Mesothelial cell of epicardium (in vitro differentiated cells): ENCODE results near the gene NPW. TPM values are rescaled to one million over a fixed set of nuclear protein-coding genes. Genes with fewer than 3 reads are reported as not detected.

ENCODE experiments used
- DNase-seq, 2 experiments: peaks; one replicate each; pipeline ENCODE4 v3.0.0; 2021; ENCODE audit warnings: low spot score in 2 of 2; ENCODE audit not compliant: unreplicated experiment in 2 of 2
- H3K27ac Mint-ChIP-seq: 2 replicates; pipeline ENCODE4 v1.8.0; 2021; ENCODE audit warnings: mixed read lengths
- H3K27me3 Mint-ChIP-seq: 2 replicates; pipeline ENCODE4 v1.8.0; 2021; ENCODE audit warnings: low read depth, mixed read lengths
- H3K36me3 Mint-ChIP-seq: 2 replicates; pipeline ENCODE4 v1.8.0; 2021; ENCODE audit warnings: mixed read lengths
- H3K4me1 Mint-ChIP-seq: 2 replicates; pipeline ENCODE4 v1.8.0; 2021; ENCODE audit warnings: mixed read lengths
- H3K4me3 Mint-ChIP-seq: 2 replicates; pipeline ENCODE4 v1.8.0; 2021; ENCODE audit warnings: mild to moderate bottlenecking, moderate library complexity, mixed read lengths
- H3K9me3 Mint-ChIP-seq: 2 replicates; pipeline ENCODE4 v1.8.0; 2021; ENCODE audit warnings: mixed read lengths
- CTCF ChIP-seq: fragments of 200-600 bp; sonication (generic); IDR thresholded peaks from one replicate; pipeline ENCODE4 v1.5.0; 2021; ENCODE audit warnings: antibody characterized with exemption; ENCODE audit not compliant: unreplicated experiment
- total RNA-seq: library from RNA; stranded (reverse); gene quantifications from 3 replicates; pipeline ENCODE4 v1.2.1, GENCODE V29; 2021

Gene NPW
- total RNA-seq, 1 donor from 2014 or later, result 14.0 TPM

- peaks cover 11% of the 10 kb centered on the region for H3K36me3 Mint-ChIP-seq
- H3K4me1 Mint-ChIP-seq, result peaks cover 9% of the 10 kb centered on the region
- no peak for DNase-seq
- TF ChIP-seq CTCF, result no peak
- no peaks in the 10 kb centered on the region for H3K9me3 Mint-ChIP-seq
- H3K4me3 Mint-ChIP-seq, result peak overlapping the region; percentile 47
- no peak overlapping the region for H3K27ac Mint-ChIP-seq
- peaks cover 39% of the 10 kb centered on the region for H3K27me3 Mint-ChIP-seq
These were observed 28.0 kb upstream of the NPW start for GRCh38 chr16:1991588-1991947.

- Mint-ChIP-seq H3K4me1 (peaks cover 9% of the 10 kb centered on the region), H3K36me3 (peaks cover 7% of the 10 kb centered on the region), H3K27me3 (peaks cover 39% of the 10 kb centered on the region), H3K4me3 (no peak overlapping the region), H3K9me3 (no peaks in the 10 kb centered on the region), H3K27ac (no peak overlapping the region)
- no peak for TF ChIP-seq CTCF
- peak; percentile 79 to 82 for DNase-seq
These were observed 27.5 kb upstream of the NPW start for GRCh38 chr16:1991948-1992703.

- H3K4me1 Mint-ChIP-seq, result peaks cover 9% of the 10 kb centered on the region
- peaks cover 10% of the 10 kb centered on the region for H3K36me3 Mint-ChIP-seq
- H3K9me3 Mint-ChIP-seq, result no peaks in the 10 kb centered on the region
- no peak overlapping the region for H3K4me3 Mint-ChIP-seq
- H3K27me3 Mint-ChIP-seq, result peaks cover 38% of the 10 kb centered on the region
- no peak for DNase-seq
- no peak overlapping the region for H3K27ac Mint-ChIP-seq
- no peak for TF ChIP-seq CTCF
These were observed 26.8 kb upstream of the NPW start for GRCh38 chr16:1992704-1993317.

- Mint-ChIP-seq H3K4me1 (peaks cover 9% of the 10 kb centered on the region), H3K36me3 (peaks cover 12% of the 10 kb centered on the region), H3K27ac (no peak overlapping the region), H3K9me3 (no peaks in the 10 kb centered on the region), H3K4me3 (peak overlapping the region; percentile 26), H3K27me3 (peaks cover 30% of the 10 kb centered on the region)
- DNase-seq, result no peak
- TF ChIP-seq CTCF, result no peak
These were observed 25.9 kb upstream of the NPW start for GRCh38 chr16:1993731-1994131.

- Mint-ChIP-seq H3K4me3 (no peak overlapping the region), H3K9me3 (no peaks in the 10 kb centered on the region), H3K36me3 (peaks cover 20% of the 10 kb centered on the region), H3K27me3 (peaks cover 4% of the 10 kb centered on the region), H3K27ac (no peak overlapping the region), H3K4me1 (no peaks in the 10 kb centered on the region)
- TF ChIP-seq CTCF, result no peak
- no peak for DNase-seq
These were observed 21.9 kb upstream of the NPW start for GRCh38 chr16:1997494-1998359.
